ENCODE data around the gene LNX2.

Gene LNX2

GRCh38 chr13:27570906-27571305 is 49.4 kb downstream of the LNX2 start:
- in situ Hi-C loops (cut with MboI; ENCODE audit: low sequenced_read_pairs), result no loop called here

- in situ Hi-C loops (cut with MboI; ENCODE audit: low sequenced_read_pairs), result no loop called here
Measured at GRCh38 chr13:27569405-27569804, 50.9 kb downstream of the LNX2 start.

- in situ Hi-C loops (cut with MboI; ENCODE audit: low sequenced_read_pairs), result no loop called here
Measured at GRCh38 chr13:27565818-27566217, 54.5 kb downstream of the LNX2 start.

GRCh38 chr13:27562457-27562856 is 57.9 kb downstream of the LNX2 start:
- in situ Hi-C loops (cut with MboI; ENCODE audit: low sequenced_read_pairs), result no loop called here

GRCh38 chr13:27559719-27560118 is 60.6 kb downstream of the LNX2 start:
- in situ Hi-C loops (cut with MboI; ENCODE audit: low sequenced_read_pairs), result no loop called here

- in situ Hi-C loops (cut with MboI; ENCODE audit: low sequenced_read_pairs), result no loop called here
Measured at GRCh38 chr13:27556109-27556508, 64.2 kb downstream of the LNX2 start.

DNA sequence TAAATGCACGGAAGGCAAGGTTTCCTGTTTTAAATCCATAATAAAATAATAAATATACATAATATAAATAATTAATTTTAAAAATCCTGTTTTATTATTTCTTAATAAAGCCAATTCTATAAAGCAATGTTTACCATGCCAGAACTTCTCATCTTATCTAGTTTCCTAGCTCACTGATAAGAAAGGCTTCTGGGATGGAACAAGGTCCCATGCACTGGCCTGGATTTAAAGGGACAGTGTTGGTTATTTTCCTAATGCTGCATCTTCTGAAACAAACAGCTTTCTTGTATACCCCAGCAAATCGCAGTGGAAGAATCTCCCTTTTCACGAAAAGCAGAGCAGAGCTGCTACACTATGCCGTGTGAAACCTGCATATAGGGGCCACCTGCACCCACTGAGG is 68.8 kb downstream of the LNX2 start:
- in situ Hi-C loops (cut with MboI; ENCODE audit: low sequenced_read_pairs), result no loop called here

DNA sequence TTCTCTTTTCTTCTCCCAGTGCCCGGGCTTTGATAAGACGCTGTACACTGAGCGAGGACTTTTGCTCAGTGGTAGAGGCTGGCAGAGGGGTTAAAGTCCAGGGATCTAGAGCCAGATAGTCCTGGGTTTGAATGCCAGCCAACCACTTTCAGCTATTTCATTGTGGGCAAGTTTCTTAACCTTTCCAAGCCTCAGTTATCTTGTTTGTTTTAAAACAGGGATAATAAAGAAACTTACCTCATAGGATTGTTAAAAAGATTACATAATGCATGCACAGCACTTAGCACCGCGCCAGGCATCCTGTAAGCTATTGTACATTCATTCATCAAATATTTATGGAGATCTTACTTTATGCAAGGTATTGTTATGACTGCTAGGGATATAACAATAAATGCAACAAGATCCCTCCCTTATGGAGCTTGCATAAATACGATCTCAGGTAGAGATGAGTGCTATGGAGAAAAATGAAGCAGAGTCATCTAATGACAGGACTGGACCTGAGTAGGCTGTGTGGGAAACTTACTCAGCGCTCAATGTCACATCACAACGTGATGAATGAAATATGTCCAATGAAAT is 70.8 kb downstream of the LNX2 start:
- in situ Hi-C loops (cut with MboI; ENCODE audit: low sequenced_read_pairs), result no loop called here

- in situ Hi-C loops (cut with MboI; ENCODE audit: low sequenced_read_pairs), result no loop called here
Measured at GRCh38 chr13:27542220-27542619, 78.1 kb downstream of the LNX2 start.

GRCh38 chr13:27541386-27541785 is 78.9 kb downstream of the LNX2 start:
- in situ Hi-C loops (cut with MboI; ENCODE audit: low sequenced_read_pairs), result no loop called here

GRCh38 chr13:27536361-27537101 is 83.8 kb downstream of the LNX2 start:
- in situ Hi-C loops (cut with MboI; ENCODE audit: low sequenced_read_pairs), result no loop called here

- in situ Hi-C loops (cut with MboI; ENCODE audit: low sequenced_read_pairs), result no loop called here
Measured at GRCh38 chr13:27535546-27535945, 84.8 kb downstream of the LNX2 start.

DNA sequence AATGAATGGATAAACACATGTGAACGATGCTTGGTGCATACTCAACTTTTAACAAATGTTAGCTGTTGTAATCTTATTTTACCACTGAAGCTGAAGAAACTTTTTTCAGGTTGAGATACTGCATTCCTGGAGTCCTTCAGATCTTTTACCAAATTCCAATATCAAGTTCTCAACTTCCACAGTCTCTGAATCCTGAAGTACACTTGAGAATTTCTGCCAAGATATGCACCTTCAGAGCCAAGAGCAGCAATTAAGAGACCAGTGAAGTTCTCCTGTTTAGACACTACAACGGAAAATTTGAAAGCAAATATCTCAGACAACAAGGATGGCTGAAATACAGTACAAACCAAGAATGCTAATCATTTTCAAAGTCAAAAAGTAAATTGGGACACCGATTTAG is 85.3 kb downstream of the LNX2 start:
- in situ Hi-C loops (cut with MboI; ENCODE audit: low sequenced_read_pairs), result no loop called here

DNA sequence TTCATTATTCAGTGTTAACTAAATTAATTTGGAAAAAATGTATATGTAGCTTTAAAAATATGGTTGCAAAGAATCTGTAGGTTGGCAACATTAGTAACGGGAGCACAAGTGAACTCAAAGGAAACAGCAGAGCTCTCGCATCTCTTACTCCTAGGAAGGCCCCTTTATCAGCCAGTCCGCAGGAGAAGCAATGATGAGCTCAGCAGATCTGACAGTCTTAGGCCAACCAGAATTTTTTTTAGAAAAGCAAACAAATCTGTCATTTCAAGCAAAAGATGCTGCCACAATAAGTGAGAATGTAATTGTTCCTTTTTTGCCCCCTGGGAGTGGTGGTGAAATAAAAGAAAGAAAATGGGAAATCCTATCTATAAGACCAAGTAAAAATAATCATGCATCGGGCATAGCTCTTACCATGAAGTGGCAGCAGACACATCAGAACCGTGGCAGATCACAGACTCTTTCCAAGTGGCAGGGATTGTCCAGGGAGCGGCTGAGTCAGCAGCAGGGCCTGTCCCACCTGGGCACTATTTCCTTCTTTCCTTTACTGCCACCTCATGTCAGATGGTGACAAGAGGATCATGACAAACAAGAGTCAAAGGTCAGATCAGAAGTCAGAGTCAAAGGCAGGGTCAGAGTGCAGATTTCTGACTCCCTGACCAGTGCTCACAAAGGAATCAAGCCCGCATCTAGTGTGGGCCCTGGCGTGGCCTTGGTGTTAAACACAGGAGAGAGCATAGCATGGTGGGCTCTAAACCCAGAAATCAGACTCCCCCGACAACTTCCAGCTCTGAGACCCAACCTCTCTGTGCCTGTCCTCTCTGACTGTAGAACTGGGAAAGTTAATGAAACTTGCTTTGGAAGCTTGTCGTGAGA is 86.0 kb downstream of the LNX2 start:
- in situ Hi-C loops (cut with MboI; ENCODE audit: low sequenced_read_pairs), result no loop called here

DNA sequence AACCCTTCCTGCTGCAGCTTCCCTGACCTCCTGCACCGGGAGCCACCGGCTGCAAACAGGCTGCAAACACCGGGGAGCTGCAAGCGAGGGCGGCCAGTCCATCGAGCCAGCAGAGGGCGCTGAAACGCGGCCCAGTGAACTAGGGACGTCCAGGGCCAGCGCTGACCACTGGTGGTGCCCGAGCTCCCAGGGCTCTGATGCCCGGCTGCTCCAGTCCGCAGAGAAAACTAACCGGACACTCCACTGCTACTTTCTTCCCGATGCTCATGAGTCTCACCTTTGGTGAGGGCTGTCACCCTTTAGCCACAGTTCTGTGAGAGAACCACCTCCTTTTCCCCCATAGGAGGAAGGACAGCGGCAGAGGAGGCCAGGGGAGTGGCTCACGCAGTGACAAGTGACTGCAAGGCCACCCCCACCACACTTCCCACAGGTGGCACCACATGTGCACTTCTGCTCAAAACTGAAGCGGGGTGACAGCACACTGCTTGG is 87.1 kb downstream of the LNX2 start:
- in situ Hi-C loops (cut with MboI; ENCODE audit: low sequenced_read_pairs), result no loop called here

GRCh38 chr13:27528908-27529307 is 91.4 kb downstream of the LNX2 start:
- in situ Hi-C loops (cut with MboI; ENCODE audit: low sequenced_read_pairs), result no loop called here

DNA sequence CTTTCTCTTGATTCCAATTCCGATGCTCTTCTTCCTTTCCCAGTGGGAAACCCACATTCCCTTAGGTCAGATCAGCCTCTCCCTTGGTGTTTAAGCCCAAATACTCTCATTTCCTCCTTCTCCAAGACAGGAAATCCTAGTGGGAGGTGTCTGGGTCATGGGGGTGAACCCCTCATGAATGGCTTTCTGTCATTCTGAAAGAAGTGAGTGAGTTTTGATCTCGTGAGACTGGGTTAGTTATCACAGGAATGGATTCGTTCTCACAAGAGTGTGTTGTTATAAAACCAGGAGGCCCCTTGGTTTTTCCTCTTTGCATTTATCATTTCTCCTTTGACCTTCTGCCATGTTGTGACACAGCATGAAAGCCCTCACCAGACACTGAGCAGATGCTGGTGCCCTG is 93.8 kb downstream of the LNX2 start:
- in situ Hi-C loops (cut with MboI; ENCODE audit: low sequenced_read_pairs), result no loop called here

GRCh38 chr13:27524981-27525975 is 95.1 kb downstream of the LNX2 start:
- in situ Hi-C loops (cut with MboI; ENCODE audit: low sequenced_read_pairs), result no loop called here

DNA sequence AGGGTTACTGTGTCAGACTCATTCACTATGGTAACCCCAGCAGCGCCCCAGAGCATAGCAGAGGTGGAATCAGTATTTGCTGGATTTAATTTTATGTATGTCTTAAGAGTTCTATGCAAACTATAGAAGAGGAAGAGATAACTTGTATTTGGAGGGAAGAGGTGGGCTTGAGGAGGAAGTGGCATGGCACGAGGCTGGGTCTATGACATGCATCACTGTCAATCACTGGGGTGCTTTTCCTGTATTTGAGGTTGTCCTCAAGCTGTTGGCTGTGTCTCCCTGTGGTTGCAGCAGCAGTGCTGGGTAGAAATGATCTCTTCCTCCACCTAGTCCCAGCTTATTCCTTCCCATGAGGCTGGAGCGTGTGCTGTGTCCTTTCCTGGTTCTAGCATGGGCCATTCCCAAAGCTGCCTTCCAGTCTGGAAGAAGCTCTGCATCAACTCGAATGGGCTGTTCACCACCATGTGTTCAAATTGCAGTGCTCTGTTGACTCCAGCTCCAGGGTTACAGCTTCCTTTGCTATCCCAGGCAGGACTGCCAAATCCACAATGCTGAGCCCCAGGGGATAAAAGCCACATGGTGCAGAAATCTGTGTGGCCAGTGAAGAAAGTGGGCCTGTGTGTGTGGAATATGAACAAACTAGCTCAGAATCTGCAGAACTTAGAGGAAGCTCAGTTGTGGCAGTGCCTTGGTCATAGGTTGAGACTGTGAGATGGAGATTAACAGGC is 96.8 kb downstream of the LNX2 start:
- in situ Hi-C loops (cut with MboI; ENCODE audit: low sequenced_read_pairs), result no loop called here

GRCh38 chr13:27522847-27523246 is 97.5 kb downstream of the LNX2 start:
- in situ Hi-C loops (cut with MboI; ENCODE audit: low sequenced_read_pairs), result no loop called here
